ENCODE data around the gene SLAMF8. TPM values are rescaled to one million over a fixed set of nuclear protein-coding genes. Genes with fewer than 3 reads are reported as not detected.

SLAMF8 gene
- 1 to 10 TPM in 1 of 2 donors, not detected in 1; 3.6 TPM for total RNA-seq

DNA sequence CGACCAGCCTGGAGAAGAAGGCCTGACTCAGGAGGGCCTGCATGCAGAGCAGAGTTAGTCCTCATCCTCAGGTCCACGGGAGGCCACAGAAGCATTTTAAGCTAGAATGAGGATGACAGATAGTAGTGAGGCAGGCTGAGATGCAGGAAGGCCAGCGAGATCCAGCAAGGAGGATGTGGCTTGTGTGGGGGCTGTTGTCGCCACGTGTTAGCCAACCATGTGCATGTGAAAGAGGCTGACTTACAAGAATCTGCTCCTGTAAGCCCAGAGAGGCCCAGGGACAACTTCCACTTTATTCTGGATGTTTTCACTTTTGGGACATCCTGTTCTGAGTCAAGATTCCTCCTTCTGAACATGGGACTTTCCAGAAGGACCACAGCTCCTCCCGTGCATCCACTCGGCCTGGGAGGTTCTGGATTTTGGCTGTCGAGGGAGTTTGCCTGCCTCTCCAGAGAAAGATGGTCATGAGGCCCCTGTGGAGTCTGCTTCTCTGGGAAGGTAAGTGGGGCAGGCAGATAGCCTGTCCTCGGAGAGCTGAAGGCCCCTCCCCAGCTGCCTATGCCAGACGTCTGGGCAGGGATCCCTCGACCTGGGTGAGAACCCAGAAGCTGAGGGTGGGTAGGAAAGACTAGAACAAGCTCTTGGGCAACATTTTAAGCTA is at the start of gene SLAMF8:
SLAMF8 (plus strand) TSS at position 433 of the 661 bp plus-strand sequence; CDS start at position 459, 26 bp downstream.
- no peaks in the 10 kb centered on the region for H3K4me1 ChIP-seq
- no peaks in the 10 kb centered on the region for H3K27me3 ChIP-seq
- H3K9me3 ChIP-seq, result no peaks in the 10 kb centered on the region
- H3K27ac ChIP-seq, result no peak within 1 kb of the TSS
- H3K36me3 ChIP-seq (replicated peaks in 1 of 2; ENCODE audit: insufficient read depth in 1 of 2, low read depth in 2 of 2), result no peaks in the 10 kb centered on the region
- ATAC-seq (no peak), DNase-seq (peak in 2 of 4 donors; percentile 25 to 65)
- intact Hi-C loops (cut with DNase I), result no loop called here
- 55 to 60% methylated on average over 11 of the region's 11 CpGs for WGBS, 2 donors
- TF ChIP-seq, protein P1, sequence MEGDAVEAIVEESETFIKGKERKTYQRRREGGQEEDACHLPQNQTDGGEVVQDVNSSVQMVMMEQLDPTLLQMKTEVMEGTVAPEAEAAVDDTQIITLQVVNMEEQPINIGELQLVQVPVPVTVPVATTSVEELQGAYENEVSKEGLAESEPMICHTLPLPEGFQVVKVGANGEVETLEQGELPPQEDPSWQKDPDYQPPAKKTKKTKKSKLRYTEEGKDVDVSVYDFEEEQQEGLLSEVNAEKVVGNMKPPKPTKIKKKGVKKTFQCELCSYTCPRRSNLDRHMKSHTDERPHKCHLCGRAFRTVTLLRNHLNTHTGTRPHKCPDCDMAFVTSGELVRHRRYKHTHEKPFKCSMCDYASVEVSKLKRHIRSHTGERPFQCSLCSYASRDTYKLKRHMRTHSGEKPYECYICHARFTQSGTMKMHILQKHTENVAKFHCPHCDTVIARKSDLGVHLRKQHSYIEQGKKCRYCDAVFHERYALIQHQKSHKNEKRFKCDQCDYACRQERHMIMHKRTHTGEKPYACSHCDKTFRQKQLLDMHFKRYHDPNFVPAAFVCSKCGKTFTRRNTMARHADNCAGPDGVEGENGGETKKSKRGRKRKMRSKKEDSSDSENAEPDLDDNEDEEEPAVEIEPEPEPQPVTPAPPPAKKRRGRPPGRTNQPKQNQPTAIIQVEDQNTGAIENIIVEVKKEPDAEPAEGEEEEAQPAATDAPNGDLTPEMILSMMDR (IDR thresholded peaks at IDR 0.05), result no peak
- TF ChIP-seq POLR2A (IDR thresholded peaks at IDR 0.05), result no peak
- no peak within 1 kb of the TSS for H3K4me3 ChIP-seq

DNA sequence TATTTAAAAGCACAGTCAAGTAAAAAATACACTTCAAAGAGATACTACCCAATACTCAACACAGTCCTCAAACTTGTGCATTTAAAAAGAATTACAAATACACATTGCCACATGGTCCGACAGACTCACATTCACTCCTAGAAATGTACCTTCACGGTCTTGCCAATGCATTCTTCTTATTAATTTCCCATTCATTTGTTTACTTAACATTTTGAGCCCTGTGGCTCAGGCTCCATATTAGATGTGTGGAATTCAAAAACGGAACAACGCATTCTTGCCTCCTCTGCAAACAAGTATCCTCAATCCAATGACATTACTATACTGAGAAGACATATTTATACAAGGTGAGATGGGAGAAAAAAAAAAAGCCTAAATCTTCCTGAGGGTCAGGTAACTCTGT is 48.4 kb upstream of the SLAMF8 start:
- H3K27me3 ChIP-seq, result no peaks in the 10 kb centered on the region
- no peak for TF ChIP-seq POLR2A (IDR thresholded peaks at IDR 0.05)
- TF ChIP-seq, protein P1 (IDR thresholded peaks at IDR 0.05), result no peak
- no peaks in the 10 kb centered on the region for H3K36me3 ChIP-seq (replicated peaks in 1 of 2; ENCODE audit: insufficient read depth in 1 of 2, low read depth in 2 of 2)
- no peak overlapping the region for H3K4me3 ChIP-seq
- H3K4me1 ChIP-seq, result peaks cover 32% of the 10 kb centered on the region
- H3K27ac ChIP-seq, result no peak overlapping the region
- WGBS, 2 donors, result 71 to 83% methylated on average over 4 of the region's 4 CpGs
- intact Hi-C loops (cut with DNase I), result no loop called here
- ATAC-seq (no peak), DNase-seq (no peak)
- H3K9me3 ChIP-seq, result no peaks in the 10 kb centered on the region

DNA sequence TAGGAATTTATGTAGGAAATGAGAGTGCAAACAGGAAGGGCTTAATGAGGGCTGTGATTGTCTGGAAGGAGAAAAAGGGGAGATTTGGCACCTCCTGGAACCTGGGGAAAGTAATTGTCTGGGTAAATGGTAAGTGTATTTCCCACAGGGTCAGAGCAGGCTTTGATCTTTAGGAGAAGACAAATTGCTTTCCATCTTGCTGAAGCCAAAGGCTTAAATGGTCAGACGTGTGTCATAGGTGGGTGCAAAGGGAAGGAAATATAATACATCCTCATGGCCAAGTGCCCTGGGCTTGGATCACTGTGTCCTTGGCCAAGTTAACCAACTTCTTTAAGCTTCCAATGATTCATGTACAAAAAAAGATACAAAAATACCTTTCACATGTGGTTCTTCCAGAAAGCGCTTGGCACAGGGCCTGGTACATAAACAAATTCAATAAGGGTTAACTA is 47.2 kb upstream of the SLAMF8 start:
- H3K36me3 ChIP-seq (replicated peaks in 1 of 2; ENCODE audit: insufficient read depth in 1 of 2, low read depth in 2 of 2), result no peaks in the 10 kb centered on the region
- peaks cover 32% of the 10 kb centered on the region for H3K4me1 ChIP-seq
- WGBS, 2 donors, result 60 to 73% methylated on average over 2 of the region's 2 CpGs
- no peaks in the 10 kb centered on the region for H3K9me3 ChIP-seq
- H3K27ac ChIP-seq, result peak overlapping the region in 1 of 4 donors; percentile 71
- no peaks in the 10 kb centered on the region for H3K27me3 ChIP-seq
- intact Hi-C loops (cut with DNase I), result no loop called here
- H3K4me3 ChIP-seq, result no peak overlapping the region
- TF ChIP-seq, protein P1 (IDR thresholded peaks at IDR 0.05), result no peak
- no peak for TF ChIP-seq POLR2A (IDR thresholded peaks at IDR 0.05)
- ATAC-seq (no peak), DNase-seq (peak; percentile 18 to 49 (median 32))

DNA sequence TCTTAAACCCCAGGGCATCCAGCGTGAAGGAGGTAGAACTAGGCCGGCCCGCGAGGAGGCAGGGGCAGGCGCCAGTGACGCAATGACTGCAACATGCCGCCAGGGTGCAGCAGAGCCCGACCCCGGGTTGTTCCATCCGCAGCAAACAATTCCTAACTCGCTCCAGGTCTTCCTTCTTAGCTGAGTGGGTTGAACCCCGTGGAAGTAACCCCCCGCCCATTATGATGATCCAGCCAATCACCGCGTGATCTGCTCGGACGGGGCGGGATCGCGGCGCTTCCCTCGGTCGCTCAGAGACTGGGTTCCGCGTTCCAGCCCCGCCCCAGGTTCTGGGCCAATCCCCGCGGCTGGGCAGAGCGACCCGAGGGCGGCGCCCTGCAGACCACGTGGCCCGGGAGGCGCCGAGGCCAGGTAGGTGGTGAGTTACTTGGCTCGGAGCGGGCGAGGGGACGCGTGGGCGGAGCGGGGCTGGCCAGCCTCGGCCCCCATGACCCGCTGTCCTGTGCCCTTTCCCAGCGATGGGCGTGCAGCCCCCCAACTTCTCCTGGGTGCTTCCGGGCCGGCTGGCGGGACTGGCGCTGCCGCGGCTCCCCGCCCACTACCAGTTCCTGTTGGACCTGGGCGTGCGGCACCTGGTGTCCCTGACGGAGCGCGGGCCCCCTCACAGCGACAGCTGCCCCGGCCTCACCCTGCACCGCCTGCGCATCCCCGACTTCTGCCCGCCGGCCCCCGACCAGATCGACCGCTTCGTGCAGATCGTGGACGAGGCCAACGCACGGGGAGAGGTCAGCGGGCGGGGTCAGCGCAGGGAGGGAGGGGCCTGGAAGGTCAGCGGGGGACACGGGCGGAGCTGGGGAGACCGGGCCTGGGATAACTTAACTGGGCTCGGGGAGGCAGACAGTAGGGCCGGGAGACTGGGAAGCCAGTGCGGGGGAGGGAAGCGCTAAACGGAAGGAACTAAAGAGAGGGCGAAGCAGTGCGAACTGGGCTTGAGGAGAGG is 45.8 kb upstream of the SLAMF8 start, which contains the start of gene DUSP23:
DUSP23 (plus strand) TSS at position 380 of the 1,000 bp plus-strand sequence; CDS start at position 519, 139 bp downstream.
- peak within 1 kb of the TSS; percentile 37 to 54 for H3K4me3 ChIP-seq
- H3K36me3 ChIP-seq (replicated peaks in 1 of 2; ENCODE audit: insufficient read depth in 1 of 2, low read depth in 2 of 2), result no peaks in the 10 kb centered on the region
- DNase-seq (peak; percentile 98 to 99 (median 98)), ATAC-seq (peak; percentile 95)
- no peaks in the 10 kb centered on the region for H3K9me3 ChIP-seq
- peak within 1 kb of the TSS; percentile 73 to 88 (median 84) for H3K27ac ChIP-seq
- intact Hi-C loops (cut with DNase I), result no loop called here
- peaks cover 32% of the 10 kb centered on the region for H3K4me1 ChIP-seq
- WGBS, 2 donors, result 1 to 2% methylated on average over 22 to 78 of the region's 88 CpGs
- no peaks in the 10 kb centered on the region for H3K27me3 ChIP-seq
- TF ChIP-seq, protein P1 (IDR thresholded peaks at IDR 0.05), result peak; percentile 87 to 99 (median 99)
- peak; percentile 75 to 94 (median 93) for TF ChIP-seq POLR2A (IDR thresholded peaks at IDR 0.05)

Measured in body of pancreas (tissue), 4 donors.